NCI-H1694 treated with DMSO at 0.1 percent for 48 hours (cell line): ENCODE data around the gene TSPY9.
"Not testable (repeated sequence)": the region's sequence is repeated elsewhere in the genome, so short reads cannot be mapped to it uniquely, and the experiment has no call there.

Experiments
- DNase-seq: peaks from one replicate; lab custom pipeline; 2025; lab: John Stamatoyannopoulos, UW

TSPY9 gene

DNA sequence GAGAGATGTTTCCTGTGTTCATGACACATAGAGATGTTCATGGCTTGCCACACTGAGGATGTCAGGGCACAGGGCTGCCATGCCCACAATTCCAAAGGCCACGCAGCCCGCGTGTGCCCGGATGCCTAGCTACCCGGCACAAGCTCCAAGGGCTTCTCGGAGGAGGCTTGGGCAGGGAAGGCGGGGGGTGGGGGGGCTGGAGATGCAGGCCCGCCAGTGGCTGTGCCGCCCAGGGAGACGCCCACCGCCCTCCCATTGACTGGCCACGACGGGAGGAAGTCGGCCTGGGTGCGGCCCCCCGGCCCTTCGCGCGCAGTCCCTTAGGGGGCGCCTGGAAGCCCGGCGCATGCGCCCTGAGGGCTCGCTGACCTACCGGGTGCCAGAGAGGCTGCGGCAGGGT is at the start of gene TSPY9:
TSPY9 (plus strand) TSS at position 301 of the 400 bp plus-strand sequence; CDS start at position 347, 46 bp downstream.
- DNase-seq = not testable (repeated sequence)

GRCh38 chrY:9466655-9467054 is 20.4 kb upstream of the TSPY9 start, which contains the start of gene TSPY1:
TSS of gene TSPY1 (plus strand) at chrY:9466955. CDS start at chrY:9467001, 46 bp downstream.
- DNase-seq = not testable (repeated sequence)

GRCh38 chrY:9504396-9504795 is 17.3 kb downstream of the TSPY9 start:
- DNase-seq = not testable (repeated sequence)

DNA sequence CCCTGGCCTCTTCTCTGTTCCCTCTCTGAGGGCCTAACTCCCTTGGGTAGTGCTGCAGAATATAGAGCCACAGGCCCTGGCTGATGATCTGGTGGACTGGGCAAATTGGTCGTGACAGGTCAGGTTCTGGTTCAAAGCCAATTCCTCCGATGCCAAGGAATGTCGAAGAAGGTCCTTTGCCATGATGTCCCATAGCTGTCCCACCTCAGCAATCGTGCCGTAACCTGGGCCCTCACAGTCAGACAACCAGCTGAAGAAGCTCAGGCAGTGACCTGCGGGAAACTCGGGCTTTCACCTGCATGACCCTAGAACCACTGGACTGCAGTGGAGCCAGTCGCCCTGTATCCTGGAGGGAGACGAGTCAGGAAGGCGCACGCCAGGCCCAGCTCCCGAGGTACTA is 29.2 kb downstream of the TSPY9 start:
- DNase-seq = not testable (repeated sequence)

DNA sequence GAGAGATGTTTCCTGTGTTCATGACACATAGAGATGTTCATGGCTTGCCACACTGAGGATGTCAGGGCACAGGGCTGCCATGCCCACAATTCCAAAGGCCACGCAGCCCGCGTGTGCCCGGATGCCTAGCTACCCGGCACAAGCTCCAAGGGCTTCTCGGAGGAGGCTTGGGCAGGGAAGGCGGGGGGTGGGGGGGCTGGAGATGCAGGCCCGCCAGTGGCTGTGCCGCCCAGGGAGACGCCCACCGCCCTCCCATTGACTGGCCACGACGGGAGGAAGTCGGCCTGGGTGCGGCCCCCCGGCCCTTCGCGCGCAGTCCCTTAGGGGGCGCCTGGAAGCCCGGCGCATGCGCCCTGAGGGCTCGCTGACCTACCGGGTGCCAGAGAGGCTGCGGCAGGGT is 40.5 kb downstream of the TSPY9 start, which contains the start of gene TSPY10:
TSPY10 (plus strand) TSS at position 301 of the 400 bp plus-strand sequence; CDS start at position 347, 46 bp downstream.
- DNase-seq = not testable (repeated sequence)
